CD4-positive, alpha-beta memory T cell (primary cell): ENCODE results near the gene GOLGA8N. TPM values are rescaled to one million over a fixed set of nuclear protein-coding genes. Genes with fewer than 3 reads are reported as not detected.
"Not testable (repeated sequence)": the region's sequence is repeated elsewhere in the genome, so short reads cannot be mapped to it uniquely, and the experiment has no call there.

Experiments used
- CTCF ChIA-PET: fragments of 350-600 bp; sonication (Branson Sonifier 250); formaldehyde crosslinking; loops from one replicate; lab custom pipeline; 2021; ENCODE audit warnings: inconsistent platforms; ENCODE audit not compliant: partially characterized antibody; lab: Charles Lee
- POLR2A ChIA-PET: fragments of 350-600 bp; sonication (Branson Sonifier 250); formaldehyde crosslinking; loops from one replicate; lab custom pipeline; 2021; ENCODE audit not compliant: partially characterized antibody; lab: Charles Lee
- DNase-seq, 5 donors: peaks; one replicate each; pipeline versions ENCODE4 v3.0.0 to v3.0.0-alpha.2; 2020 to 2022; ENCODE audit warnings: mixed read lengths in 1 of 5
- H3K27ac ChIP-seq: one replicate; pipeline ENCODE4 v1.7.0; 2013; ENCODE audit warnings: low read depth, low read length
- H3K27me3 ChIP-seq: 2 replicates; pipeline ENCODE4 v1.7.0; 2013; ENCODE audit warnings: mild to moderate bottlenecking, low read length, moderate library complexity; ENCODE audit not compliant: insufficient read depth
- H3K36me3 ChIP-seq: 2 replicates; pipeline ENCODE4 v1.7.0; 2013; ENCODE audit warnings: mild to moderate bottlenecking, low read length, moderate library complexity; ENCODE audit not compliant: insufficient read depth
- H3K4me1 ChIP-seq: 2 replicates; pipeline ENCODE4 v1.7.0; 2013; ENCODE audit warnings: mild to moderate bottlenecking, low read length, moderate library complexity; ENCODE audit not compliant: insufficient read depth
- H3K4me3 ChIP-seq, 2 donors: one replicate each; pipeline ENCODE4 v1.7.0; 2013; ENCODE audit warnings: low read length in 2 of 2, mild to moderate bottlenecking in 1 of 2
- H3K9me3 ChIP-seq, 2 donors: one replicate each; pipeline ENCODE4 v1.7.0; 2013; ENCODE audit warnings: low read length in 2 of 2, control low read depth in 1 of 2; ENCODE audit not compliant: control insufficient read depth in 1 of 2
- H3K27ac Mint-ChIP-seq, 7 donors: one replicate each; pipeline ENCODE4 v1.8.0; 2020 to 2021; ENCODE audit warnings: mixed read lengths in 7 of 7, mild to moderate bottlenecking in 6 of 7, inconsistent platforms in 3 of 7, moderate library complexity in 3 of 7
- H3K27me3 Mint-ChIP-seq, 2 donors: one replicate each; pipeline ENCODE4 v1.8.0; 2020 to 2021; ENCODE audit warnings: mixed read lengths in 2 of 2
- H3K36me3 Mint-ChIP-seq, 2 donors: one replicate each; pipeline ENCODE4 v1.8.0; 2020 to 2021; ENCODE audit warnings: mixed read lengths in 2 of 2, inconsistent platforms in 1 of 2, mild to moderate bottlenecking in 1 of 2
- H3K4me1 Mint-ChIP-seq, 4 donors: one replicate each; pipeline ENCODE4 v1.8.0; 2020 to 2021; ENCODE audit warnings: mixed read lengths in 4 of 4, mild to moderate bottlenecking in 1 of 4
- H3K4me3 Mint-ChIP-seq, 8 donors: one replicate each; pipeline ENCODE4 v1.8.0; 2020 to 2021; ENCODE audit warnings: mixed read lengths in 8 of 8, mild to moderate bottlenecking in 7 of 8, moderate library complexity in 6 of 8, inconsistent platforms in 3 of 8
- H3K9me3 Mint-ChIP-seq, 8 donors: one replicate each; pipeline ENCODE4 v1.8.0; 2020 to 2021; ENCODE audit warnings: mixed read lengths in 8 of 8, mild to moderate bottlenecking in 5 of 8, inconsistent platforms in 3 of 8, moderate library complexity in 1 of 8
- intact Hi-C: fragments of 100-400 bp; cut with micrococcal nuclease; formaldehyde crosslinking; loops from one replicate; pipeline ENCODE4 v1.15.1; 2023
- polyA plus RNA-seq, 2 donors: library from polyadenylated mRNA; unstranded; fragments of 300-500 nt; fragmentation: Illumina TruSeq; gene quantifications; one replicate each; pipeline ENCODE4 v1.2.3, GENCODE V29; 2021
- total RNA-seq, 2 experiments: library from RNA; stranded (reverse); gene quantifications; one replicate each; pipeline ENCODE4 v1.2.3, GENCODE V29; 2021

Gene GOLGA8N
- total and polyA plus RNA-seq, 4 experiments from 2014 or later: 0.17 to 8.2 (median 7.0) TPM; not detected in 1

DNA sequence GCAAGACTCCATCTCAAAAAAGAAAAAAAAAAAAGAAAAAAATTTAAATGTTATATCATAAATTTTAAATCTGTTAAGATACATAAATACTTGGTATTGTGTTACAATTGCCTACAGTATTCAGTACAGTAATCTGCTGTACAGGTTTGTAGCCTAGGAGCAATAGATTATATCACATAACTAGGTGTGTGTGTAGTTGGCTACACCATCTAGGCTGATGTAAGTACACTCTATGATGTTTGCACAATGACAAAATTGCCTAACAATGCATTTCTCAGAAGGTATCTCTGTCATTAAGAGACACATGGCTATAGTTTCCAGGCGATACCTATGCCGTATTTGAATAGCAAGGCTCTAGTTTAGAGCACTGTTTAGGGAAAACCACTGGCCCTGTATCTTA lies 16.3 kb downstream of the GOLGA8N start:
- H3K4me1 Mint-ChIP-seq, POLR2A ChIA-PET, H3K27me3 Mint-ChIP-seq, H3K4me3 ChIP-seq, H3K27me3 ChIP-seq, H3K4me1 ChIP-seq, H3K9me3 ChIP-seq, intact Hi-C loops, H3K4me3 Mint-ChIP-seq, CTCF ChIA-PET, H3K27ac ChIP-seq, DNase-seq, H3K36me3 Mint-ChIP-seq, H3K27ac Mint-ChIP-seq, H3K36me3 ChIP-seq, H3K9me3 Mint-ChIP-seq: not testable (repeated sequence)

DNA sequence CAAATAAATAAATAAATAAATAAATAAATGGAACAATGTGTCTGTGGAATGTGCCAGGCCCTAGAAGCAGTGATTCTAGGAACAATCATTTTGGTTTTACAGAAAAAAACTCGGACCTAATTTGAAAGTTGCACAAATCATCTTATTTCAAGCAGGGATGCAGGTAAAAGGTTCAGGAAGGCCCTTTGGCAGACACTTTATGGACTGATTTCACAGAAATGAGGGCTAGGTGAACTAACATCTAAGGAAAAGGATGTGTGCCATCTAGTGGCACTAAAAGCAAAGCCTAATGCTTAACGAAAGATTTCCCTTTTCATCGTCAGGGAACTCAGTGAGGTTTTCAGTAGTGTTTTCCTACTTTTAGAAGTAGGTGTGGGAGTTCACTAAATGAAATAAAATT lies 17.5 kb downstream of the GOLGA8N start:
- H3K4me1 ChIP-seq, H3K36me3 ChIP-seq, H3K4me3 Mint-ChIP-seq, POLR2A ChIA-PET, CTCF ChIA-PET, intact Hi-C loops, H3K27ac Mint-ChIP-seq, H3K27me3 ChIP-seq, H3K9me3 Mint-ChIP-seq, H3K27ac ChIP-seq, H3K9me3 ChIP-seq, H3K4me3 ChIP-seq, H3K27me3 Mint-ChIP-seq: not testable (repeated sequence)
- peaks cover 4 to 11% (median 8%) of the 10 kb centered on the region in 4 donors for H3K4me1 Mint-ChIP-seq
- H3K36me3 Mint-ChIP-seq: peaks cover 3 to 10% of the 10 kb centered on the region in 2 donors
- DNase-seq: peak in 2 of 5 donors; percentile 26

DNA sequence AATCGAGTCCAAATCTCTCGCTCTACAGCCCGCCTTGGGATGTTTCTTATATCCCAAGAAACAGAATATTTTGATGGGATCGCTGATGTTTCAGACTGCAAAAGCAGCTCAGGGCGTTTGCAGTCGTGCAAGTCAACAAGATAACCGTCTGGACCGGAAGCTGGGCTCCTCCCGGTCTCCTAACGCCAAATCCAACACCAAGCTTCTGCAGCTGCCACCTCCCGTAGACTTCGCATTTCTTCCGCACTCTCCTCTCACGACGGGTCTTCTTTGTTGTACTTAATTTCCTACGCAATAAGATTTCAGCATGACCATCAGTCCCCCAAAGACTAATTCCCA lies 21.4 kb downstream of the GOLGA8N start:
- H3K36me3 ChIP-seq, H3K9me3 Mint-ChIP-seq, H3K27me3 Mint-ChIP-seq, H3K27me3 ChIP-seq, H3K9me3 ChIP-seq, intact Hi-C loops, POLR2A ChIA-PET, DNase-seq, H3K4me1 ChIP-seq, CTCF ChIA-PET: not testable (repeated sequence)
- peaks cover 0 to 13% of the 10 kb centered on the region in 2 donors for H3K36me3 Mint-ChIP-seq
- peak overlapping the region; percentile 90 to 97 (median 92) for H3K27ac Mint-ChIP-seq
- H3K4me1 Mint-ChIP-seq: peaks cover 10 to 28% (median 23%) of the 10 kb centered on the region in 4 donors
- H3K4me3 Mint-ChIP-seq: peak overlapping the region; percentile 93 to 100 (median 94)
- Histone ChIP-seq H3K4me3 (peak overlapping the region; percentile 65 to 66), H3K27ac (peak overlapping the region; percentile 59)

DNA sequence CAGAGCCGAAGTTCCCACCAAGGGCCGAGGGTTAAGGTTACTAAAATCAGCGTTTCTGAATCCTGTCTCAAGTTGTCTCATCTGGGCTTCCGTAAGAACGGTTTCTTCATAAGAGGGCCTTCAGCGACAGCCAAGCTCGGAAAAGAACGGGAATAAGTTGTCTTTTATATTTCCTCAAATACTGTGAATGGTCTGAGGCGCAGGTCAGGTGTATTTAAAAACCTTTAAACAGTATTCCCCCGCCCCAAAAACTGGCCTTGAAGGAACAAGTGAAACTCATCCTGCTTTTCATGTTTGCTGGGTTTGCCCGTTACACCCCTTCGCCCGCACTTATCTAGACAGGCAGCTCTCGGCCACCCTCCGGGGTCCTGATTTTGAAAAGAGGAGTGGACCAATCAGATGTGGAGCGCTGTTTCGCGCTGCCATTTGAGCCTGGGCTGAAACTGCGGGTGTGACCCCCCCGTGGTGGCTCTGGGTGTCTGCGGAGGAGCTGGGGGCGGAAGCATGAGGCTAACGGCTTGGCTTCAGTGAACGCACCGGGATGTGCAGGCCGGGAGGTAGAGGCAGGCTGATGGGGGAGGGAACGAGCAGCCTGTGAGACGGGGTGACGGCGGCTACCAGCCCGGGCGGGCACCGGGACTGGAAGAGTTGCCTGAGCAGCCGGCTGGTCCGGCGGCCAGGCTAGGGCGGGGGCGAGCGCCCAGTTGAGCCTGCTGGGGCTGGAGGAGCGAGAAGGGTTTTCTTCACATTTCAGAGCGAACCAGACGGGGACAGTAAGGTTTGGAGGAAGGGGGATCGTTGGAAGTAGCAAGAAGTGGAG lies 22.0 kb downstream of the GOLGA8N start, which contains the start of gene ARHGAP11A:
TSS of gene ARHGAP11A (plus strand) at position 454 of the 820 bp plus-strand sequence. CDS start 708 bp downstream, outside the sequence.
- Mint-ChIP-seq H3K4me1 (peaks cover 10 to 28% (median 23%) of the 10 kb centered on the region in 4 donors), H3K4me3 (peak within 1 kb of the TSS; percentile 93 to 100 (median 94)), H3K36me3 (peaks cover 0 to 13% of the 10 kb centered on the region in 2 donors), H3K27ac (peak within 1 kb of the TSS; percentile 90 to 97 (median 92))
- H3K4me1 ChIP-seq, intact Hi-C loops, H3K27me3 Mint-ChIP-seq, H3K9me3 ChIP-seq, CTCF ChIA-PET, H3K36me3 ChIP-seq, POLR2A ChIA-PET, H3K27me3 ChIP-seq, H3K9me3 Mint-ChIP-seq: not testable (repeated sequence)
- peak; percentile 88 to 91 (median 89) for DNase-seq
- H3K4me3 ChIP-seq: peak within 1 kb of the TSS; percentile 65 to 66
- H3K27ac ChIP-seq: peak within 1 kb of the TSS; percentile 59

DNA sequence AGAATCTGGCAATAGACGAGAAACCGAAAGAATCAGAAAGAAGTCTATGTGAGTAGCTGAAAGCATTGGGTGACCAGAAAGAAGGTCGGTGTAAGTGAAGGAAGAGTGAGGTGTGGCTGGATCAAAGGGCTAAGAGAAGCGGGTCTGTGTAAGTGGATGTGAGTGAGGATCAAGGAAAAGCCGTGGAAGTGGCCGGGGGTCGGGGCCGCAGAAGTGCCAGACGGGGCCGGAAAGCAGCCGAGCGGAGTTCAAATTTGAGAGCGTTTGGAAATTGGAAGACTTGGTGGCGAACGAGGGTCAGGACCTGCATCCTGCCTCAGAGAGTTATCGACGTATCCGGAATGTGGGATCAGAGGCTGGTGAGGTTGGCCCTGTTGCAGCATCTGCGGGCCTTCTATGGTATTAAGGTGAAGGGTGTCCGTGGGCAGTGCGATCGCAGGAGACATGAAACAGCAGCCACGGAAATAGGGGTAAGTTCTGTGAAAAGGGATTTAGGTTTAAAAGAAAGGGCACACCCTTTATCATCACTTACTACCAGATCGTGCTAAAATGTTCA lies 22.7 kb downstream of the GOLGA8N start:
- H3K4me1 ChIP-seq, CTCF ChIA-PET, H3K9me3 Mint-ChIP-seq, intact Hi-C loops, H3K36me3 ChIP-seq, H3K9me3 ChIP-seq, POLR2A ChIA-PET, H3K27me3 ChIP-seq, H3K27me3 Mint-ChIP-seq: not testable (repeated sequence)
- Histone ChIP-seq H3K4me3 (peak overlapping the region; percentile 11 to 66), H3K27ac (peak overlapping the region; percentile 59)
- Mint-ChIP-seq H3K4me3 (peak overlapping the region; percentile 93 to 100 (median 94)), H3K4me1 (peaks cover 8 to 28% (median 22%) of the 10 kb centered on the region in 4 donors), H3K36me3 (peaks cover 0 to 13% of the 10 kb centered on the region in 2 donors), H3K27ac (peak overlapping the region; percentile 66 to 94 (median 92))
- DNase-seq: peak in 3 of 5 donors; percentile 8 to 35 (median 9)

DNA sequence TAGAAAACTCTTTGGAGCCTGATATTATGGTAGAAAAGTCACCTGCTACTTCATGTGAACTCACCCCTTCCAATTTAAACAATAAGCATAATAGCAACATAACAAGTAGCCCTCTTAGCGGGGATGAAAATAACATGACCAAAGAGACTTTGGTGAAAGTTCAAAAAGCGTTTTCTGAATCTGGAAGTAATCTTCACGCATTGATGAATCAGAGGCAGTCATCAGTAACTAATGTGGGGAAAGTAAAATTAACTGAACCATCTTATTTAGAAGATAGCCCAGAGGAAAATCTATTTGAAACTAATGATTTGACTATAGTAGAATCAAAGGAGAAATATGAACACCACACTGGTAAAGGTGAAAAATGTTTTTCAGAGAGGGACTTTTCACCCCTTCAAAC lies 43.2 kb downstream of the GOLGA8N start:
- intact Hi-C loops: no loop called here
- Histone ChIP-seq H3K4me3 (no peak overlapping the region), H3K27ac (no peak overlapping the region), H3K36me3 (peaks cover 10% of the 10 kb centered on the region), H3K9me3 (no peaks in the 10 kb centered on the region), H3K27me3 (no peaks in the 10 kb centered on the region), H3K4me1 (no peaks in the 10 kb centered on the region)
- Mint-ChIP-seq H3K9me3 (no peaks in the 10 kb centered on the region), H3K4me3 (no peak overlapping the region), H3K27me3 (no peaks in the 10 kb centered on the region), H3K27ac (peak overlapping the region in 1 of 7 donors; percentile 17), H3K4me1 (no peaks in the 10 kb centered on the region), H3K36me3 (peaks cover 8 to 18% of the 10 kb centered on the region in 2 donors)
- DNase-seq: no peak
- CTCF ChIA-PET: interaction anchor here (1.2 kb wide), 1 partner anchor 26 kb away, joined by 3 read pairs; no protein-coding TSS in a partner anchor
- POLR2A ChIA-PET: no interaction called here

DNA sequence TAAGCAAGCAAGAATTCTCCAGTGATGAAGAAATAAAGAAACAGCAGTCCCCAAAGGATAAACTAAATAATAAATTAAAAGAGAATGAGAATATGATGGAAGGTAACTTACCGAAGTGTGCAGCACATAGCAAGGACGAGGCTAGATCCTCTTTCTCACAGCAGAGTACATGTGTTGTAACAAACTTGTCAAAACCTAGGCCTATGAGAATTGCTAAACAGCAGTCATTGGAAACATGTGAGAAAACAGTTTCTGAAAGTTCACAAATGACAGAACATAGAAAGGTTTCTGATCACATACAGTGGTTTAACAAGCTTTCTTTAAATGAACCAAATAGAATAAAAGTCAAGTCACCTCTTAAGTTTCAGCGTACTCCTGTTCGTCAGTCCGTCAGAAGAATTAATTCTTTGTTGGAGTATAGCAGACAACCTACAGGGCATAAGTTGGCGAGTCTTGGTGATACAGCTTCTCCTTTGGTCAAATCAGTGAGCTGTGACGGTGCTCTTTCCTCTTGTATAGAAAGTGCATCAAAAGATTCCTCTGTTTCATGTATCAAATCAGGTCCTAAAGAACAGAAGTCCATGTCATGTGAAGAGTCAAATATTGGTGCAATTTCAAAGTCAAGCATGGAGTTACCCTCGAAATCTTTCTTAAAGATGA lies 43.8 kb downstream of the GOLGA8N start:
- peaks cover 10% of the 10 kb centered on the region for H3K36me3 ChIP-seq
- Mint-ChIP-seq H3K27ac (peak overlapping the region in 1 of 7 donors; percentile 25), H3K36me3 (peaks cover 8 to 18% of the 10 kb centered on the region in 2 donors), H3K27me3 (no peaks in the 10 kb centered on the region), H3K9me3 (no peaks in the 10 kb centered on the region), H3K4me3 (no peak overlapping the region), H3K4me1 (no peaks in the 10 kb centered on the region)
- no peaks in the 10 kb centered on the region for H3K27me3 ChIP-seq
- intact Hi-C loops: no loop called here
- H3K4me1 ChIP-seq: no peaks in the 10 kb centered on the region
- H3K4me3 ChIP-seq: no peak overlapping the region
- no peaks in the 10 kb centered on the region for H3K9me3 ChIP-seq
- CTCF ChIA-PET: interaction anchor here (1.2 kb wide), 1 partner anchor 25 kb away, joined by 3 read pairs; no protein-coding TSS in a partner anchor
- DNase-seq: no peak
- H3K27ac ChIP-seq: no peak overlapping the region
- POLR2A ChIA-PET: no interaction called here
